ENCODE results near the gene SCAMP3. TPM values are rescaled to one million over a fixed set of nuclear protein-coding genes. Genes with fewer than 3 reads are reported as not detected.
"Not testable (repeated sequence)": the region's sequence is repeated elsewhere in the genome, so short reads cannot be mapped to it uniquely, and the experiment has no call there.

The SCAMP3 gene
- total RNA-seq, 2 donors from 2014 or later, result 77.2 to 77.7 TPM

DNA sequence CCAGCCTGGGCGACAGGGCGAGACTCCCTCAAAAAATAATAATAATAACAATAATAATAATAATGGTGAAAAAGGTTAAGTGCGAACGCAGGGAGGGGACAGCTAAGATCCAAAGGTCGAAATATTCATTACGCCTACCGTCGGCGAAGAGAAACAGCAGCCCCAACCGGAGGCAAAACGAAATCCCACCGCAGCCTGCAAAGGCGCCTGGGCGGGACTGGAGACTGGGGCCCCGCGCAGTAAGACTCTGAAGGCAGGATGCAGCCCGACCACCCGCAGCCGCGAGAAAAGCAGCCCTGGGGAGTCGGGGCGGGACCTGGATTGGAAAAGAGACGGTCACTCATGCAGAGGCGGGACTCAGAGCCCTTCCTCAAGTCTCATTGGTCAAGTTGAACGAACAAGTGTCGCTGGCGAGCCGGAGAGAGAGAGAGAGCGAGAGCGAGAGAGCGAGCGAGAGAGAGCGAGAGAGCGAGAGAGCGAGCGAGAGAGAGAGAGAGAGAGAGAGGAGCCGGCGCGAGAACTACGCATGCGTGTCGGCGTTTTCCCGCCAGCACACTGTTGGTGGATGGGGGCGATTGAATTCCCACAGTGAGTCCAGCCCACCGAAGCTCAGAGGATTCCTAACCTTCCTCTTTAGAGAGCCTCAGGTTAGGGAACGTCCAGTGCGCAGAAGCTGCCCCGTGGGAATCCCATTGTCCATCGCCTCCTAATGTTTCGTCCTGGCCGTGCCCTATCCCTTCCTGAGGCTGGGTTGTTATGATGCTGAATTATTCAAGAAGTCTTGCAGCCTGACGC, 17.6 kb downstream of the SCAMP3 start:
- Histone ChIP-seq H3K27me3 (no peaks in the 10 kb centered on the region), H3K27ac (peak overlapping the region; percentile 89 to 92), H3K36me3 (peaks cover 9% of the 10 kb centered on the region), H3K9me3 (no peaks in the 10 kb centered on the region), H3K4me1 (peaks cover 3 to 26% of the 10 kb centered on the region in 2 donors), H3K4me3 (peak overlapping the region; percentile 58 to 63)
- TF ChIP-seq, protein P1, sequence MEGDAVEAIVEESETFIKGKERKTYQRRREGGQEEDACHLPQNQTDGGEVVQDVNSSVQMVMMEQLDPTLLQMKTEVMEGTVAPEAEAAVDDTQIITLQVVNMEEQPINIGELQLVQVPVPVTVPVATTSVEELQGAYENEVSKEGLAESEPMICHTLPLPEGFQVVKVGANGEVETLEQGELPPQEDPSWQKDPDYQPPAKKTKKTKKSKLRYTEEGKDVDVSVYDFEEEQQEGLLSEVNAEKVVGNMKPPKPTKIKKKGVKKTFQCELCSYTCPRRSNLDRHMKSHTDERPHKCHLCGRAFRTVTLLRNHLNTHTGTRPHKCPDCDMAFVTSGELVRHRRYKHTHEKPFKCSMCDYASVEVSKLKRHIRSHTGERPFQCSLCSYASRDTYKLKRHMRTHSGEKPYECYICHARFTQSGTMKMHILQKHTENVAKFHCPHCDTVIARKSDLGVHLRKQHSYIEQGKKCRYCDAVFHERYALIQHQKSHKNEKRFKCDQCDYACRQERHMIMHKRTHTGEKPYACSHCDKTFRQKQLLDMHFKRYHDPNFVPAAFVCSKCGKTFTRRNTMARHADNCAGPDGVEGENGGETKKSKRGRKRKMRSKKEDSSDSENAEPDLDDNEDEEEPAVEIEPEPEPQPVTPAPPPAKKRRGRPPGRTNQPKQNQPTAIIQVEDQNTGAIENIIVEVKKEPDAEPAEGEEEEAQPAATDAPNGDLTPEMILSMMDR (IDR thresholded peaks at IDR 0.05), result peak; percentile 44 to 100
- peak; percentile 99 for DNase-seq (ENCODE audit: low spot score)

DNA sequence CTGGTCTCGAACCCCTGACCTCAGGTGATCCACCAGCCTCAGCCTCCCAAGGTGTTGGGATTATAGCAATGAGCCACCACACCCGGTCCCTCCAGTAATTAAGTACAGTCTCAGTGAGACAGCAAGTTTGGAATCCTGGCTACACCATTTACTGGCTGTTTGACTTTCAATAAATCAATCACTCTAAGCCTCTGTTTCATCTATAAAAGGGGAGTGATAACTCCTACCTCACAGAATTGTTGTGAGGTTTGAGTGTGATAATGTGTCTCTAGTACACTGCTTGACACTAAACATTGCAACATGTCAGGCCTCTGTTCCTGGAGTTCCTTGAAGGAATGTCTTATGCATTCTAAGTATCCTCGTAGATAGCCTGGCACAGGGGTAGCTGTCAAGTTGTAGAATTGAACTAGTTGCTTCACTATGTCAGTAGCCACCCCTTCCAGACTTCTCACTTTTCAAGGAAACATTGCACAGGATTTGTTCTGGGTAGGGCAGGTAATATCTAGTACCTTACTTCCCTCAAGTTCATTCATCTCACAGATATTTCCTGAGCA, 19.3 kb downstream of the SCAMP3 start:
- H3K4me1 ChIP-seq, result peaks cover 3 to 26% of the 10 kb centered on the region in 2 donors
- TF ChIP-seq, protein P1 (IDR thresholded peaks at IDR 0.05), result no peak
- H3K36me3 ChIP-seq, result peaks cover 5% of the 10 kb centered on the region
- no peaks in the 10 kb centered on the region for H3K9me3 ChIP-seq
- no peaks in the 10 kb centered on the region for H3K27me3 ChIP-seq
- DNase-seq (ENCODE audit: low spot score), result no peak
- H3K4me3 ChIP-seq, result peak overlapping the region in 1 of 2 donors; percentile 63
- peak overlapping the region; percentile 89 to 92 for H3K27ac ChIP-seq

DNA sequence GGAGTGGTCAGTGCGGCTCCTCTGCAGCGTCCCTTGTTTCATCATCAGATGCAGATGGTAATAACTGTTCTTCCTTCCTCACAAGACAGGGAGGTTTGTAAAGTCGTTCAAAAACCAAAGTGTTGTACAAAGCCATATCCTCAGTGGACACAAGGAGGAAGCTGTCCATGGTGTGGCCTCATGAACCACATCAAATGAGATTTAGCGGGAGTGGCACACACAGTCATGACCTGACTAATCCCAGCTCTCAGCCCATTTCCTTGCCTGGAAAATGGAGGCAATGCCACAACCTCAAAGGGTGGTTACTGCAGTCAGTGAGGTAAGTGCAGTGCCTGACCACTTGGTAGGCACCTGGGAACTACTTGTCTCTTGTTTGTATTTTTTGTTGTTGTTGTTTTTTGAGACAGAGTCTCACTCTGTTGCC, 20.3 kb downstream of the SCAMP3 start:
- Histone ChIP-seq H3K4me3 (no peak overlapping the region), H3K4me1 (peaks cover 3 to 26% of the 10 kb centered on the region in 2 donors), H3K36me3 (peaks cover 3% of the 10 kb centered on the region), H3K9me3 (no peaks in the 10 kb centered on the region), H3K27me3 (no peaks in the 10 kb centered on the region), H3K27ac (peak overlapping the region in 1 of 2 donors; percentile 12)
- TF ChIP-seq, protein P1 (IDR thresholded peaks at IDR 0.05), result no peak
- DNase-seq (ENCODE audit: low spot score), result no peak

DNA sequence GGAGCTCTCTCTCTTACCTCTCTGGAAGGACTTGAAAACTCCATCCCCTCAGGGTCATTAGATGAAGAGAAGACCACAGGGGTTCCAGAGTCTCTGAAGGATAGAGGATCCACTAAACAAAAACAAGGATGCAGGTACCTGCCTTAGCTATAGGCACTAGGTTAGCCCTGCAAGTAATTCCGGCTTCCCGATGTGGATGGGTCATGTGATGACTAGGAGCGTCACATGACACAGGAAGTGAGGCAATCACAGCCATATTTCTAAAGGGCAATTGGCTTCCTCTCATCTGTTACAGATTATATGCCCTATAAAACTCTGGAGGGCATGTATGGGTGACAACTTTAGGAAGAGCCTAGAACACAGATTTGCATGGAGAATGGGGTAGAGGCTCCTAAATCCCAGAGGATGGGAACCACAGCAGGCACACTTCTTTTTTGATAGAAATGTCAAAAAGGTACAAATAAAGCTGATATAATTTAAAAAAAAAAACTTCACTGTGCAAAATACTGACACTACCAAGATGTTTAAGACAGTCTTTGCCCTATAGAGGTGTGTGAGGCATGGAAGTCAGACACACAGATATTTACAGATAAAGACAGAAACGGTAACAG, 21.0 kb downstream of the SCAMP3 start:
- Histone ChIP-seq H3K27me3 (no peaks in the 10 kb centered on the region), H3K9me3 (no peaks in the 10 kb centered on the region), H3K4me3 (peak overlapping the region; percentile 31 to 45), H3K27ac (peak overlapping the region; percentile 12 to 35), H3K36me3 (peaks cover 7% of the 10 kb centered on the region), H3K4me1 (peaks cover 3 to 26% of the 10 kb centered on the region in 2 donors)
- peak; percentile 86 for DNase-seq (ENCODE audit: low spot score)
- TF ChIP-seq, protein P1 (IDR thresholded peaks at IDR 0.05), result no peak

DNA sequence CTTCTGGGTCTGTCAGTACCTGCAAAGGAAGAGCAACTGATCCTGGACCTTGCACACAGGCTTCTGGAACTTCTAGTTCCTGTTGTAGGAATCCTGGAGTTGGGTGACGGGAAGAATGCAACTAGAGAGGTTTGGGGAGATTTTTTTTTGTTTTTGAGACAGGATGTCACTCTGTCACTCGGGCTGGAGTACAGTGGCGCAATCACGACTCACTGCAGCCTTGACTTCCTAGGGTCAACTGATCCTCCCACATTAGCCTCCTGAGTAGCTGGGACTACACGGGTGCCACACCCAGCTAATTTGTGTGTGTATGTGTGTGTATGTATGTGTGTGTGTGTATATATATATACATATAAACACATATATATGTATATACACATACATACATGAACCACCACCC, 25.7 kb downstream of the SCAMP3 start:
- H3K9me3 ChIP-seq, result no peaks in the 10 kb centered on the region
- DNase-seq (ENCODE audit: low spot score), result no peak
- peaks cover 10% of the 10 kb centered on the region for H3K36me3 ChIP-seq
- TF ChIP-seq, protein P1 (IDR thresholded peaks at IDR 0.05), result no peak
- H3K27ac ChIP-seq, result no peak overlapping the region
- peaks cover 0 to 23% of the 10 kb centered on the region in 2 donors for H3K4me1 ChIP-seq
- no peak overlapping the region for H3K4me3 ChIP-seq
- H3K27me3 ChIP-seq, result no peaks in the 10 kb centered on the region

DNA sequence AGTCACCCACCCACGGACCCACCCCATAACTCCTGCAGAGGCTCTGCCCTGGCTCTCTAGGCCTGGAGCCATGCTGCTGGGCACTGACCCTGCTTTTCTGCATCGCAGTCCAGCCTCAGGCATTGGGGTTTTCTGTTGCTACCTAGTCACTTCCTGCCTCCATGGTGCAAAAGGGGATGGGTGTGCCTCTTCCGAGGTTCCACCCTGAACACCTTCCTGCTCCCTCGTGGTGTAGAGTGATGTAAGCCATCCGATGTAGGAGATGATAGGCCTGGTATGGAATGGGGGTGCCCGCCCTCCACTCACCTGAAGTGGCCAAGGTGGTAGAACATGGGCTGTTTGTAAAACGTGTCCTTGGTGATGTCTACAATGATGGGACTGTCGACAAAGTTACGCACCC, 26.8 kb downstream of the SCAMP3 start:
- Histone ChIP-seq H3K36me3 (peaks cover 10% of the 10 kb centered on the region), H3K4me1 (peaks cover 0 to 16% of the 10 kb centered on the region in 2 donors)
- H3K9me3 ChIP-seq; DNase-seq (ENCODE audit: low spot score); H3K27me3 ChIP-seq; H3K27ac ChIP-seq; H3K4me3 ChIP-seq: not testable (repeated sequence)

DNA sequence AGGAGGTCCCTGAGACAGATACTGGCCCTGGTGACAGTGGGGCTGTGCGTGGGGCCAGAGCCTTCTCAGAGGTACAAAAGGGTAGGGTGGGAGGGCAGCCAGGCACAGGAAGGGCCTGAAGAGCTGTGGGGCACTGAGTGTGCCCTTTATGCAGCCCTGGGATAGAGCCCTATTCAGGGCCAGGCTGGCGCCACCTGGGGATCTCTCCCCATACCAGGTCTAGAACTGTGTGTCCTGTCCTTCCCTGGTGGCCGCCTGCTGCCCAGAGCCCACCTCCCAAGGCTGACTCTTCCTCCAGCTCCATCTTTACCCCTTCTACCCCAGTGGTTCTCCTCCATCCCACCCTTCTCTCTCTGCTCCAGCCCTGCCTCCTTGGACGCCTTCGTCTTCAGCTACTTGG, 28.7 kb downstream of the SCAMP3 start:
- not testable (repeated sequence) for H3K4me3 ChIP-seq; H3K9me3 ChIP-seq; H3K27ac ChIP-seq; H3K27me3 ChIP-seq; DNase-seq (ENCODE audit: low spot score)
- Histone ChIP-seq H3K36me3 (peaks cover 10% of the 10 kb centered on the region), H3K4me1 (peaks cover 0 to 12% of the 10 kb centered on the region in 2 donors)

DNA sequence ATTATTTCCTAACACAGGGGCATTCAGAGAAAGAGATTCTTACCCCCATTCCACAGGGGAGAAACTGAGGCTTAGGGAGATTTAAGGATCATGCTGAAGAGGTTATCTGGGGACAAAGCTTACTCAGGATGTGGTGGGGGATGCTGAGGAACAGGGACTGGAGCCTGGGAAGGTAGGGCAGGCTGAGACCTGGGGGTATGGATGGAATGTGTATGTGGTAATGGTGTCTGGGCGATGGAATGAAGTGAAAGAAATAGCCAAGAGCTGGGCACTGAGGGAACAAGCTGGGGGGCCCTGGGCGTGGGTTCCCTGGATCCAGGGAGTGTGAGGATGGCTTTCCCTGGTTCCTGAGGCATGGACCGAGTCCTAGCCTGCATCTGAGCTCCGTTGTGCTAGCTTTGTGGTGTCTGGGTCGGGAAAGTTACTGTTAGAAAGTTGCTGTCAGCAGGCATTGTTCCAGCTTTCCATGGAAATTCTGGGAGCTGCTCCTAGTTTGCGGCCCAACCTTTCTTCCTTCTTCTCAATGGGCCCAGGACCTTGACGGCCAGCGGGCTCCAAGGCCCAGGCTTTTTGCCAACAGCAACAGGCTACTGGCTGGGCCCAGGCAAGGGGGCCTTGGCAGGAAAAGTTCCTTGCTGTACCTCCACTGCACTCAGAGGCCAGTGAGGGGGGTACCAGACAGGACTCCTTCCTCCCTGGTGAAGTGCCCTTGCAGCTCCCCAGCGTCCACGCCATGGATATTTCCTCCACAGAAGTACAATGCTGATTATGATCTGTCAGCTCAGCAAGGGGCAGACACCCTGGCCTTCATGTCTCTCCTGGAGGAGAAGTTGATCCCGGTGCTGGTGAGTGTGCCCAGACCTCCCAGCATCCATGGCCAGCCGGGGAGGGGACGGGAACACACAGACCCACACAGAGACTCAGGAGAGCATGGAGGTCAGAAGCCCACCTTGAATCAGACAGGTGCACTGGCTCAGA, 29.9 kb downstream of the SCAMP3 start:
- peak overlapping the region in 1 of 2 donors; percentile 51 for H3K27ac ChIP-seq

More for the DNA sequence above, 29.9 kb downstream of the SCAMP3 start:
- not testable (repeated sequence) for DNase-seq (ENCODE audit: low spot score); H3K36me3 ChIP-seq; H3K9me3 ChIP-seq; H3K4me3 ChIP-seq; H3K27me3 ChIP-seq
- peaks cover 0 to 17% of the 10 kb centered on the region in 2 donors for H3K4me1 ChIP-seq
